Hypothalamus (tissue), 51 donors: ENCODE measurements around the gene TARBP1.

Experiments
- DNase-seq, 51 donors: peaks; one replicate each; lab custom pipeline; 2025; lab: John Stamatoyannopoulos, UW

Gene TARBP1

DNA sequence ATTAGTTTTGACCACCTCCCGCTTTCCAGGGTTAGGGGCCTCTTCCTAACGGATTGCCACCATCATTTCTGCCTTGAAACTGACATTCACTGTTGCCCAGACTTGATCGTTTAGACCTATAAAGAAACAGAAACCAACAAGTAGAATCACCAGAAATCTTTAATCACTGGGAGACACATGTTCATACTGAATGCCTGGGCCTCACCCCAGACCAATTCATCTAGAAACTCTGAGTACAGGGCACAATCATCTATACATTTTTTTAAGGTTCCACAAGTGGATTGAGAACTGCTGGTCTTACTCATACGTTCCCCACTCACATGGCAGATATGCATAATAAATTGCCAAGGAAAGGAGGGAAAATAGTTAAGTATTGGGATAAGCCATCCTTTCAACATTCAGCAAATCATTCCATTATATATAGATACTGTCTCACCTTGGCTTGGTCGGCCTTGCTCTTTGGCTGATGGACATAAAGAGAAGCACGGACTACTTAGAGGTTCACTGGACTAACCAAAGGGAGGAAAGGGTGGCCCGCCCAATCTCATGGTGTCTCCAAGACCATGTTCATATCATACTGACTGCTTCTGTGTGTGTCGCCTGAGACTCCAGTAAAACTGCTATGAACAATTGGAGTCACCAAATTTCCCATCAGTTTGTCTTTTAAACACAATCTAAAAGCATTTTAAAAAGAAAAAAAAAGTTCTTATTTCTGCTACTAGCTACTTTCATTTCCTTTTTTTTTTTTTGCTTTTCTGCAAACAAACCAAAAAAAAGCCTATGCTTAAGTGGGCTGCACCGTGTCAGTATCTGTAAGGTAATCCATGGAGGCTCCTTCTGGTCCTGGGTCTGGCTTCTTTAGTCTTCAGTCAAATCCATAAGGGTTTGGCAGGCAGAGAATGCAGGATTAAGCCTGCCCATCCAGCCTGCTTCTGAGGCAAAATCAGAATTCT, 9.4 kb upstream of the TARBP1 start:
- no peak for DNase-seq

DNA sequence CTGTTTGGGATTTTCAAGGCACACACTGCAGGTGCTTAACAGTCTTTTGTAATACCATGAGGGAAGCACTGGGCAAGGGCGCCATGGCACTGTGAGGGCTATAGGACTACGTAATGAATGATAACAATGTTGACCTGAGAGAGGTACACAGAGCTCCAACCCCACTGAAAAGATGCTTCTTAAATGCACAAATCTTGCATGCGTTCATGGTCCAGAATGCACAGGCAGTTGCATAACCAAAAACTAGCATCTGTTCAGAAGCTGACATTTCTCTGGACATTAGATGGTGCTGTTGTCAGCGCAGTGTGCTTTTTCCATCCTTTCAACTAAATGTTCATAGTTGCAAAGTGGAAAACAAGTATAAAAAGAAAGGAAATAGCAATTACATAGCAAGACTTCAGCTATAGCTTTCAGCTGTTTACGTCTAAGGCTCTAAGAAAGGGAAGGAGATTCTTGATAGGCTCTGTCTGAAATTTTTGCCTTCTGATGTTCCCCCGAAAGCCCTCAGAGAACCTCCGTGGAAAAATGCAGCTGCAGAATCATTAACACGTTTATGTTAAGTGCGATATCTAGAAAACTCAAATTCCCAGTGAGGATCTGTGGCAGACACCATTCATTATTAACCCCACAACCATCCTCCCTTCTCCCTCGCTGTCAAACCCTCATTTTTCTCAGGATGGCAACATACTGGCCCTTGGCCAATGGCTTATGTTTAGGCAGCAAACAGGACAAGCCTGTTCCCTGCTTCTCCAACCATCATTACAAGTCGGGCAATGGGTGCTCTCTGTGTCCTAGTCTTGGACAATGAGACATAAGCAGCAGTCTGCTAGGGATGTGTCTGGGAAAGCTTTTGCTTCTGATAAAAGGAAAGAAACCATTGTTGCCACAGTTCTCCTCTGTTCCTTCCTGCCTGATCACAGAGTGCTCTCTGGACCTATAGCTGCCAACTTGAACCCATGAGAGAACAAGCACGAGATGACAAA, 8.2 kb upstream of the TARBP1 start:
- DNase-seq: peak in 24 of 51 donors; percentile 3 to 86 (median 28)

DNA sequence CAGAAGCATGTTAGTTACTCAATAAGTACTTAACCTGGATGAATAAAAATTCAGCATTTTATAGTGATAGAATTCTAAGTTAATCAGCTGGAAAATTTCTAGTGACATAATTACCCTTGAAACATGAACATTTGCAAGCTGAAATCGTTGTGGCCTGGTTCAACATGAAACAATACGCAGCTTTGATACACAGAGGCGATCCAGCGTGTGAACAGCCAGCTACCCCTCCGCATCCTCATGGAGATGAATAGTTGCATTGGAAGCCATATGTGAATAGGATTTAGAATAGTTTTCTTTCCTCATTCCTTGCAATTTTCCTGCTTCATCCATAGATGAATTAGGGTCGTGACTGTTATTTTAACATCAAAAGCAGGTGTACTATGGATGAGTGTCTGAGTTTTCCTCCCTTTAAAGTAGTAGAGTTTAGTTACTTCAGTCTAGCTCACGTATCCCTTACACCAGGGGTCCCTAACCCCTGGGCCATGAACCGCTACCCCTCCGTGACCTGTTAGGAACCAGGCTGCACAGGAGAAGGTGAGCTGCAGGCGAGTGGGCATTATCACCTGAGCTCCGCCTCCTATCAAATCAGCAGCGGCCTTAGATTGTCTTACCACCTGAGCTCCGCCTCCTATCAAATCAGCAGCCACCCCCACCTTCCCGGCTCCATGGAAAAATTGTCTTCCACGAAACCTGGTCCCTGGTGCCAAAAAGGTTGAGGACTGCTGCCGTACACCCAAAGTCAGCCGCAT, 6.2 kb upstream of the TARBP1 start:
- peak in 3 of 51 donors; percentile 6 to 8 (median 6) for DNase-seq

DNA sequence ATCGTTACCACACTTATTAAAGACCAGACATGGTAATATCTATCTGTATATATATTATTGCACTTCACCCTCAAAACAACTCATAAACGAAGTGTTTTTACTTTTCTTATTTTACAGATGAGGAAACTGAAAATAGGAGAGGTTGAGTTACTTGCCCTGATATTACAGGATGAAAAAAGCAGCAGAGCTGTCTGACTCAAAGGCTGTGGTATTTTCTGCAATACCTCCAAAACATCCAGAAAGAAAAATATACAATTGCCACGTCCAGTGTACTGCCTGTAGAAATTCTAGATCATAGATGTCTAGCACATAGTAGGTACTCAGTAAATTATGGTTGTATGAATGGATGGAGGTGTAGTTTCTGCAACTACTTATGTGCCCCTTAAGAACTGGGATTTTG, 5.2 kb upstream of the TARBP1 start:
- DNase-seq: no peak

DNA sequence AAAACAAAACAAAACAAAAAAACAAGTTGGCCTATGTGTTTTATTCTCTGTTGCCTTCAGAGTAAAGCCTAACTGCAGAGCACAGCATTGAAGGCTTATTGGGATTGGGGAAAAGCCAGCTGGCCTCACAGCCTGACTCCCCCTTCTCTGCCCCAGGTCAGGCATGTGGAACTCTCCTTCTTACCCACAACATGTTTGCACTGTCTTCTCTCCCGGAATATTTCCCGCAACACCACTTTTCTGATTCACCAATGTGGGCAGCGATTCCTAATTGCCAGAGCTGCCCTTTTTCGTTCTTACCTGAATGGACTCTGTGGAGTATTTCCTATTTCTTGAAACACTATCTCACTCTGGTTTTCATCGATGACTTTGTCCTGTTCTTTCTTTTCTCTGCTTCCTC, 2.8 kb upstream of the TARBP1 start:
- DNase-seq: no peak

DNA sequence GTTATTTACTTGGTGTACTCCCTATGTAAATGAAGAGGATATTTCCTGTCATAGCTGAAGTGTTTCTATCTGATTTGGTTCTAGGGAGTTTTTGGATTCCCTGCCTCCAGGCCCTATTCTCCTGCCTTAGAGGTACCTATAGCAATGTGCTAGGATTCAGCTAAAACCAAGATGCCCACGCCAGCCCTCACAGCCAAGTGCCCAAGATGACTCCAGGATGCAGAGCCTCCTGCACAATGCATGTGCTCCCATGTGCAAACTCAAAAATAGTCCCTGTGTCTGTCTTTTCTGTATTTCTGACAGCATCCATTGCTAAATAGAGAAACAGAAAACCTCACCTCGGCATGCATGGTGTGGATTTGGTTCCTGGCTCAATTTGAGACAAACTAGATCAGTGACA, 887 bp upstream of the TARBP1 start:
- no peak for DNase-seq

DNA sequence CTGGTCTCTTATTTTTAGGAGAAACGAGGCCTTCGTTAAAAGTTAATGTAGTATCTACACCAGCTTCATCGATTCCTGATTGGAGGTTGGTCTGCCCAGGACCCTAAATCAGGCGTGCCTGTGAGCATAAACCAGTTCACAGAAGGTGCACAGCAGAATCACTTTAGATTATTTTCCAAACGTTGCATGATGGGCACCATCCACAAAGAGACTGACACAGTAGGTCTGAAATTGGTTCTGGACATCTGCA, 256 bp upstream of the TARBP1 start:
- peak in 1 of 51 donors; percentile 47 for DNase-seq

DNA sequence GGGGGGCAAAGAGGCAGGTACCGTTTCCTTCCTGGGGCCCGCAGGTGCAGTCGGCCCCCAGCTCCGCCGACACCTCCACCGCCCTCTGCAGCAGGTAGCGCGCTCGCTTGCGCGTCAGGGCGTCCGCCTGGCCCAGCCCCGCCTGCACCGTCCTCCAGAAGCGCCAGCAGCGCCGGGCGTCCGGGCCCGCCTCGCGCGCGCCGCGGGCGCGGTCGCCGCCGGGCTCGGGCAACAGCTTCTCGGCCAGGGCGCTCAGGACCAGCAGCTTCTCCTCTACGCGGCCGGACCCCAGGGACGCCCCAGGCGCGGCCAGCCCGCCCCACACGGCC, 863 bp downstream of the TARBP1 start:
- DNase-seq: peak in 18 of 51 donors; percentile 36 to 68 (median 55)

DNA sequence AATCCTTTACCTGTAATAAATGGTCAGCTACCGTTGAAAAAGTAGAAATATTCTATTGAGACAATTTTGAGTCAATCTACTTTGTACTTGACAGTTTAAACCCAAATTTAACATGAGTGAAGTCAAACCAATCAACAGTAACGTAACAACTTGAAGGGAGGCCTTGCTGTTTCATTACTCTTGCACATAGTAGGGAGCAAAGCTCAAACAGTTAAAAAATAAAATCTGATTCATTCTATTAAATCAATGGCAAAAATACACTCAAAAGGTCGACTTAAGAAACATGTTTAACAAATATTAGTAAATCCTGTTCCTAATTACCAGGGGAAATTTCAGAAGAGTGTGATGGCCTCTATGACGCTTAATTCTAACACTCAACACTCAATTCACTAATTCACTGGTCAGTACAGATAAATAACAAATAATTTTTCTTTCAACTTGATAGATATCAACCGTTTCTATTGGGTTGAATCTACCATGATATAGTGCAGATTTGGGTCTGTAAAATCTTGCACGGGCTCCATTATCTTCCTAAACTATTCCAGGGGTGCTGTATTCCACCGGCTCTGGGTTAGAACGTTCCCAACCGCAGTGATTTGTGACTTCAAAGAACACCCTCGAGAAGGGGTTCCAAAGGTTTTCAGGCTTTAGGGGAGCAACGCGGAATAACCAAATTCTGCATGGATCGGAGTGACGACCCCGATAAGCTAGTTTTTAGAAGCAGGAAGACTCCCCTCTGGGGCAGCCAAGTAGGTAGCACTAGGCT, 1.4 kb downstream of the TARBP1 start:
- DNase-seq: no peak

DNA sequence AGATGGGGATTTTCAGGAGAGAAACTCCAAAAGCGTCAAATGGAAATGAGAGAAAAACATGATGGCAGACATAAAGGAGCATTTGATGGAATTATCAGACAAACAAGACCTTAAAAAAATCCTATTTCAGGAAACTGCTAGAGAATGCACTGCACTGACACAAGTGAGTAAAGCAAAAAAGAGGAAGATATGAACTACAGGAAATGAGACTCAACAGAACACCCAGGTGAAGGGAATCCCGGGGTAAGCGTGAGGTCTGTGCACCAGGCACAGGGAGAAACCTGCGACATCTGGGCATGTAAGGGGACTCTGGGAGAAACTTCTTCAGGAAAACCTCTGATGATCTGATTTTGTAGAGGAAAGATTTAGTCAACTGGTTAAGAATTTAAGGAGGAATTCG, 2.8 kb downstream of the TARBP1 start:
- no peak for DNase-seq

DNA sequence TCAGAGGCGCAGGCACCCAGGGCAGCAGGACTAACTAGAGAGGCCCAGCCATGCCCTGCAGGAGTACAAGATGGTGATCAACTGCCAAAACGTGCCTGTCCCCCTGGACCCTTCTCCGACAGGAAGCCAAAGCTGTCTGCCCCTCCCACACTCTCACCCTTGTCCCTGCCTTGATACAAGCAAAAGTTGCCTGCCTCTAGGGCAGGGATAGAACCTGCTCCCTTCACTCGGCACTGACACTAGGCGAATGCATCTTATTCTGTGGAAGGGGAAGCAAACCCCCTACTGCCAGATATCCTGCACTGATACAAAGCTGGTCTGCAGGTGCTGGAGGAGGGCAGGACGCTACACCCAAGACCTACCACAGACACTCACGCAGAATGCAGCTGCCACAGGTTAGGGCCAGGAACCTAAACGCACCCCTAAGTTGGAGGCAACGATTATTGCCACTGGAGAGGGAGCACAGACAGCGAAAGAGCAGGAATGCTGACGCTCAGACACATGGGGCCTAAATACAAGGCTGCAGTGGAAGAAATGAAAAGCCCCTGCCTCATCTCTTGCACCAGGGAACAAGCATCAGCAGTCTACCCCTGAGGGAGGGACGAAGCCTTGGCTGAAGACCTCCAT, 3.7 kb downstream of the TARBP1 start:
- no peak for DNase-seq

DNA sequence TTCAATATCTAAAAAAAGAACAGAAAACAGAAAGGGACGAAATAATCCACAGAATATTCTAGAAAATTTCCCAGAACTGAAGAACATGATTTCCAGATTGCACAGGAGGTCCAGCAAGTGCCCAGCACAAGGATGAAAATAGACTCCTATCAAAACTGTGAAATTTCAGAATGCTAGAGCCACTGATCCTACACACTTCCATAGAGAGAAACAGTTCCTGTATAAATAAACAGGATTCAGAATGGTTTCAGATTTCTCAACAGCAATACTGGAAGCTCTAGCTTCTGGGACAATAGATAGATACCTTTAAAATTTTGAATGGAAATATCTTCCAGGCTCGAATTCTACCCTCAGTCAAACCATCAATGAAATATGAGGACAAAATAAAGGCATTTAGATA, 4.6 kb downstream of the TARBP1 start:
- no peak for DNase-seq

DNA sequence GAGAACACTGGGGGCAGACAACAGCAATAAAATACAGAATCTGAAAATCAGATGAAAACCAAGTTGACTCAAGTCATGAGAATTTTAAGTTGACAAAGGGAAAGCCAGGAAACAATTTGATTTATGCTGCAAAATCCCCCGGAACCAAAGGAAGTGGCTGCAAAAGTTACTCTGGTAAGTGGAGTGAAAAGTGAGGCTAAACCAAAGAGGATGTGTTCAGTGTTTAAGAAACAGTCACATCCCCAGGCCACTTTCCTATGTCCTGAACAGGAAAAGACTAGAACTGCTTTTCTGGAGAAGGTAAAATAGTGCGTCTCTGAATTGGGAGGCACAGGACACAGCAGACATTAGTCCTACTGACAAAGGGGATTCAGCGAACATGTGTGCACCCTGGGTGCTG, 5.9 kb downstream of the TARBP1 start:
- DNase-seq: no peak

DNA sequence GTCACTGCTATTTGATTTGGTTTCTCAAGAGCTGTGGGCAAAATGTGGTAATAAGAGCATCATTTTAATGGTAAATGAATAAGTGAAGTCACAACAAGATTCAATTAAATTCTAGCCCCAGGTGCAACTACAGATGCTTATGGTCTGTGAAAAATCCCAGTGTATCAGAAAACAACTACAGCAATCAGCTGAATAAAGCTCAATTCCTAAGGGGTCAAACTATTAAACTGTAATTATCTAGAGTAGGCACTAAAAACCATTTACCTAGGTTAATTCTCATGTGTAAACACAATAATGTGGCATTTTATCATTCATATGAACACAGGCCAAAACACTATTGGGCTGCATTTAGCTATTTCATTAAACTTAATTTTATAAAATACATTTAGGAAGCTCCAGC, 9.6 kb downstream of the TARBP1 start:
- no peak for DNase-seq

DNA sequence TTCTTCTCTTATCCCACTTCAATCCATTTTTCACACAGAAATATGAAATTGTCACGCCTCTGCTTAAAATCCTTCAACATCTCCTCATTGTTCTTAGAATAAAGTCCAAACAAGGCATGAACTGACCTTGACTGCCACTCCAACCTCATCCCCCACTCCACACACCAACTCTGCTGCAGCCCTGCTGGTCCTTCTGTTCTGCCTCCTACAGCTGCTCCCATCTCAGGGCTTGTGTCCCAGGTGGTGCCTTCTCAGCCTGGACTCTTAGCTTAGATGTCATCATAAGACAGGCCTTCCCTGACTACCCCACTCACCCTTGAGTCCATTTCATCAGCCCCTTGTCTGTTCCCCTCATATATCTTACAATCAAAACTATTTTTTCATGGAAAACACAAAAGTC, 10.4 kb downstream of the TARBP1 start:
- DNase-seq: no peak

DNA sequence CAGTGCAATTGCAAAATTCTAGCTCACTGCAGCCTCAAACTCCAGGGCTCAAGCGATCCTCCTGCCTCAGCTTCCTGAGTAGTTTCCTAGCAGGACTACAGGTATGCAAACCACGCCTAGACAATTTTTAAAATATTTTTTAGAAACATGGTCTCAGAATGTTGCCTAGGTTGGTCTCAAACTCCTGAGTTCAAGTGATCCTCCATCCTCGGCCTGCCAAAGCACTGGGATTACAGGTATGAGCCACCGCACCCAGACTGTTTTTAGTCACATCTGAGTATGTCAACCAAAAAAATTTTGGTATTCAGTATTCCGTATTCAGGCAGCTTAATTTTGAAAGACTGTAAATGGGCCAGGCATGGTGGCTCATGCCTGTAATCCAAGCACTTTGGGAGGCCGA, 11.2 kb downstream of the TARBP1 start:
- DNase-seq: no peak

DNA sequence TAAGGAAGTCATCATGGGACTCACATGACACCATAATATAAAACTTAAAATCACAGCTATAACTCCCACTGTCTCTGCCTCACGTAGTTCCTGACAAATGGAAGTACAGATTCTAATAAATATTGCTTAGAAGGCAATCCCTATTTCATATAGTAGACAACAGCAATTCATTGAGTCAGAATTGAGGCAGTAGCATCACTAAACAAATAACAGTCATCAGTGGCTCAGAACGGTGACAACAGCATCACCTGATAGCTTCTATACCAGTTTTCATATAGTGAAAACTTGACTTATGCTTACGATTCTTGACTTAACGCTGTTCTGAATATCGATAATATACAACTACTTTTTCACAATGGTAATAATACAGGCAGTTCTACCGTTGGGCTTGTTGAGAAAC, 12.0 kb downstream of the TARBP1 start:
- DNase-seq: no peak

DNA sequence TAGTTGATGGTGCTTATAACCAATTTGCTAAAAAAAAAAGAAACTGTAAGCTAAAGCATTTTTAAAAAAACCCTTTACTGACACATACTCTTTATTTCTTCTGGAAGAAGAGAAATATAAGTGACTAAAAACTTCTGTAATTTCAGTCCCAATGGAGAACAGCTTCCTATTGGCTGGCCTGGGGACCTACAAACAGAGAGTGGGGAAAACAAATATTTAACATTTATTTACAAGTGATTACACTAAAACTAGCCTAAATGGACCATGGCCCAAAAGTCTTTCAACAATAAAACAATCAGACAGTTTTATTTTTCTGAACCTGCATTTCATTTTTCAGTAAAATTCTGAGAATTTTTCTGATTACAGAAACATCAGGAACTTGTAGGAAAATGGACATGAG, 15.2 kb downstream of the TARBP1 start:
- no peak for DNase-seq

DNA sequence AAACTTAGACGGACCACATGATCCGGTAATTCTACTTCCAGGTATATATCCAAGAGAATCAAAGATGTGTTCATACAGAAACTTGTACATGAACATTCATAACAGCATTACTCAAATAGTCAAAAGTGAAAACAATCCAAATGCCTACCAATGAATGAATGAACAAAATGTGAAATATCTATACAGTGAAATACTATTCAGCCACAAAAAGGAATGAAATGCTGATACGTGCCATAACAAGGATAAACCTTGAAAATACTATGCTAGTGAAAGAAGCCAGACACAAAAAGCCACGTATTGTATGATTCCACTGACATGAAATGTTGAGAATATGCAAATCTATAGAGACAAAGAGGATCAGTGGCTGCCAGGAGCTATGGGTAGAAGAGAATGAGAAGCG, 18.3 kb downstream of the TARBP1 start:
- no peak for DNase-seq
